Measurements from ENCODE around the gene OR6C75. TPM values are rescaled to one million over a fixed set of nuclear protein-coding genes. Genes with fewer than 3 reads are reported as not detected.

The OR6C75 gene
- total and polyA plus RNA-seq, 9 of the 15 experiments (the other 6 are each of a cell fraction or from before 2014, with no cell fraction given), result not detected

DNA sequence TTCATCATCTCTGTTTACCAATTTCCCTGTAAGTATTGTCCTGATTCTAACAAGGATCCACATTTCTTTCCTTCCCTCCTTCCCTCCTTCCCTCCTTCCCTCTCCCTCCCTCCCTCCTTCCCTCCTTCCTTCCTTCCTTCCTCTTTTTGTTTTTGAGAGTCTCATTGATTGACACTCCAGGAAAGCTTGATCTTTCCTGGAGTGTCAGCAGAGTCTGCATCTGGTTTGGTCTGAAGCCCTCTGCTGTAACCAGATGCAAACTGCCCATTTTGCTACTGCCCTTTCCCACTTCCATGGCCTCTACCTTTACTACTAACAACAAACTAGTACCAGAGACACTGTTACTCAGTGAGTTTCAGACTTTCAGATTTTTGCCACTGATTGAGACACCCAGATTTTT is 23.1 kb downstream of the OR6C75 start:
- Histone ChIP-seq H3K9ac (ENCODE audit: insufficient read depth in 1 of 2, low read depth in 2 of 2, low read length in 2 of 2) (no peak overlapping the region), H2AFZ (ENCODE audit: low read depth, low read length) (no peak overlapping the region), H3K9me1 (ENCODE audit: control insufficient read depth, insufficient read depth, low read length) (no peaks in the 10 kb centered on the region), H3K4me3 (no peak overlapping the region), H3K4me1 (replicated peaks in 1 of 2; ENCODE audit: control insufficient read depth in 2 of 2, insufficient read depth in 2 of 2, low read length in 2 of 2) (no peaks in the 10 kb centered on the region), H3K27me3 (ENCODE audit: control insufficient read depth in 2 of 2, insufficient read depth in 2 of 2, low read length in 2 of 2) (no peaks in the 10 kb centered on the region), H4K20me1 (replicated peaks; ENCODE audit: control insufficient read depth, insufficient read depth, low read length) (no peaks in the 10 kb centered on the region), H3K9me3 (replicated peaks; ENCODE audit: control insufficient read depth, insufficient read depth, low read depth, low read length) (no peaks in the 10 kb centered on the region), H3K79me2 (ENCODE audit: control insufficient read depth, insufficient read depth, low read length) (no peaks in the 10 kb centered on the region), H3K27ac (ENCODE audit: extremely low read depth, low read depth, low read length) (no peak overlapping the region), H3K4me2 (ENCODE audit: insufficient read depth, low read length) (no peak overlapping the region), H3K36me3 (ENCODE audit: control insufficient read depth, insufficient read depth, low read length) (no peaks in the 10 kb centered on the region)
- ChIA-PET POLR2A (no interaction called here), CTCF (ENCODE audit: low intra/inter-chr PET ratio) (no interaction called here)
- ATAC-seq (no peak), DNase-seq (ENCODE audit: extremely low read depth in 1 of 4, low spot score in 3 of 4) (no peak), FAIRE-seq (no peak)
- TF ChIP-seq, protein P1, sequence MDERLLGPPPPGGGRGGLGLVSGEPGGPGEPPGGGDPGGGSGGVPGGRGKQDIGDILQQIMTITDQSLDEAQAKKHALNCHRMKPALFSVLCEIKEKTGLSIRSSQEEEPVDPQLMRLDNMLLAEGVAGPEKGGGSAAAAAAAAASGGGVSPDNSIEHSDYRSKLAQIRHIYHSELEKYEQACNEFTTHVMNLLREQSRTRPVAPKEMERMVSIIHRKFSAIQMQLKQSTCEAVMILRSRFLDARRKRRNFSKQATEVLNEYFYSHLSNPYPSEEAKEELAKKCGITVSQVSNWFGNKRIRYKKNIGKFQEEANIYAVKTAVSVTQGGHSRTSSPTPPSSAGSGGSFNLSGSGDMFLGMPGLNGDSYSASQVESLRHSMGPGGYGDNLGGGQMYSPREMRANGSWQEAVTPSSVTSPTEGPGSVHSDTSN (CRISPR knock-in tag; IDR thresholded peaks at IDR 0.05; ENCODE audit: low read depth), result no peak
- TF ChIP-seq, protein P1 (tag; conservative IDR thresholded peaks at IDR 0.05; ENCODE audit: low read depth), result 0 out of 2 replicates have a peak, but pooled peaks have one; percentile 26
- TF ChIP-seq KAT7 (CRISPR knock-in tag; IDR thresholded peaks at IDR 0.05; ENCODE audit: borderline replicate concordance) (no peak), SNRNP70 (optimal IDR thresholded peaks at IDR 0.05; ENCODE audit: low read depth, low read length) (no peak), ZNF175 (CRISPR knock-in tag; IDR thresholded peaks at IDR 0.05; ENCODE audit: low read depth) (no peak), EWSR1 (IDR thresholded peaks at IDR 0.05; ENCODE audit: borderline replicate concordance, low read depth, partially characterized antibody) (no peak), HNRNPH1 (optimal IDR thresholded peaks at IDR 0.05; ENCODE audit: low read depth, low read length) (no peak), NCOA2 (IDR thresholded peaks at IDR 0.05; ENCODE audit: partially characterized antibody in 2 of 2) (no peak), ZNF766 (CRISPR knock-in tag; conservative IDR thresholded peaks at IDR 0.05) (no peak), SMARCA5 (IDR thresholded peaks at IDR 0.05) (no peak), TRIM28 (IDR thresholded peaks at IDR 0.05) (no peak), ZNF507 (tag; conservative IDR thresholded peaks at IDR 0.05) (no peak), PCBP2 (IDR thresholded peaks at IDR 0.05; ENCODE audit: low read depth, low read length, poor library complexity, severe bottlenecking) (no peak)
- TF ChIP-seq, protein P2, sequence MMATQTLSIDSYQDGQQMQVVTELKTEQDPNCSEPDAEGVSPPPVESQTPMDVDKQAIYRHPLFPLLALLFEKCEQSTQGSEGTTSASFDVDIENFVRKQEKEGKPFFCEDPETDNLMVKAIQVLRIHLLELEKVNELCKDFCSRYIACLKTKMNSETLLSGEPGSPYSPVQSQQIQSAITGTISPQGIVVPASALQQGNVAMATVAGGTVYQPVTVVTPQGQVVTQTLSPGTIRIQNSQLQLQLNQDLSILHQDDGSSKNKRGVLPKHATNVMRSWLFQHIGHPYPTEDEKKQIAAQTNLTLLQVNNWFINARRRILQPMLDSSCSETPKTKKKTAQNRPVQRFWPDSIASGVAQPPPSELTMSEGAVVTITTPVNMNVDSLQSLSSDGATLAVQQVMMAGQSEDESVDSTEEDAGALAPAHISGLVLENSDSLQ (IDR thresholded peaks at IDR 0.05), result peak; percentile 85
- TF ChIP-seq, protein P3, sequence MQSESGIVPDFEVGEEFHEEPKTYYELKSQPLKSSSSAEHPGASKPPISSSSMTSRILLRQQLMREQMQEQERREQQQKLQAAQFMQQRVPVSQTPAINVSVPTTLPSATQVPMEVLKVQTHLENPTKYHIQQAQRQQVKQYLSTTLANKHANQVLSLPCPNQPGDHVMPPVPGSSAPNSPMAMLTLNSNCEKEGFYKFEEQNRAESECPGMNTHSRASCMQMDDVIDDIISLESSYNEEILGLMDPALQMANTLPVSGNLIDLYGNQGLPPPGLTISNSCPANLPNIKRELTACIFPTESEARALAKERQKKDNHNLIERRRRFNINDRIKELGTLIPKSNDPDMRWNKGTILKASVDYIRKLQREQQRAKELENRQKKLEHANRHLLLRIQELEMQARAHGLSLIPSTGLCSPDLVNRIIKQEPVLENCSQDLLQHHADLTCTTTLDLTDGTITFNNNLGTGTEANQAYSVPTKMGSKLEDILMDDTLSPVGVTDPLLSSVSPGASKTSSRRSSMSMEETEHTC (IDR thresholded peaks at IDR 0.05), result no peak
- TF ChIP-seq, protein P4, sequence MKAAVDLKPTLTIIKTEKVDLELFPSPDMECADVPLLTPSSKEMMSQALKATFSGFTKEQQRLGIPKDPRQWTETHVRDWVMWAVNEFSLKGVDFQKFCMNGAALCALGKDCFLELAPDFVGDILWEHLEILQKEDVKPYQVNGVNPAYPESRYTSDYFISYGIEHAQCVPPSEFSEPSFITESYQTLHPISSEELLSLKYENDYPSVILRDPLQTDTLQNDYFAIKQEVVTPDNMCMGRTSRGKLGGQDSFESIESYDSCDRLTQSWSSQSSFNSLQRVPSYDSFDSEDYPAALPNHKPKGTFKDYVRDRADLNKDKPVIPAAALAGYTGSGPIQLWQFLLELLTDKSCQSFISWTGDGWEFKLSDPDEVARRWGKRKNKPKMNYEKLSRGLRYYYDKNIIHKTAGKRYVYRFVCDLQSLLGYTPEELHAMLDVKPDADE (conservative IDR thresholded peaks at IDR 0.05; ENCODE audit: control insufficient read depth, low read depth, low read length), result no peak
- in situ Hi-C loops (cut with MboI) (no loop called here), intact Hi-C loops (cut with micrococcal nuclease) (no loop called here)
- BruUV-seq (replicated peaks), result no TSS peak

Data from K562 (cell line).